Erythroblast (primary cell): ENCODE results near the gene IRF5.

Source experiments
- DNase-seq, 2 experiments: peaks; one replicate each; lab custom pipeline; 2025; lab: John Stamatoyannopoulos, UW
- GATA1 ChIP-seq: IDR thresholded peaks from 2 replicates; pipeline ENCODE4 v1.6.1; 2011; ENCODE audit warnings: low read depth, mild to moderate bottlenecking, control low read depth, low read length, moderate library complexity
- POLR2A ChIP-seq: IDR thresholded peaks from 2 replicates; pipeline ENCODE4 v1.6.1; 2011; ENCODE audit warnings: mild to moderate bottlenecking, low read length

IRF5 gene

DNA sequence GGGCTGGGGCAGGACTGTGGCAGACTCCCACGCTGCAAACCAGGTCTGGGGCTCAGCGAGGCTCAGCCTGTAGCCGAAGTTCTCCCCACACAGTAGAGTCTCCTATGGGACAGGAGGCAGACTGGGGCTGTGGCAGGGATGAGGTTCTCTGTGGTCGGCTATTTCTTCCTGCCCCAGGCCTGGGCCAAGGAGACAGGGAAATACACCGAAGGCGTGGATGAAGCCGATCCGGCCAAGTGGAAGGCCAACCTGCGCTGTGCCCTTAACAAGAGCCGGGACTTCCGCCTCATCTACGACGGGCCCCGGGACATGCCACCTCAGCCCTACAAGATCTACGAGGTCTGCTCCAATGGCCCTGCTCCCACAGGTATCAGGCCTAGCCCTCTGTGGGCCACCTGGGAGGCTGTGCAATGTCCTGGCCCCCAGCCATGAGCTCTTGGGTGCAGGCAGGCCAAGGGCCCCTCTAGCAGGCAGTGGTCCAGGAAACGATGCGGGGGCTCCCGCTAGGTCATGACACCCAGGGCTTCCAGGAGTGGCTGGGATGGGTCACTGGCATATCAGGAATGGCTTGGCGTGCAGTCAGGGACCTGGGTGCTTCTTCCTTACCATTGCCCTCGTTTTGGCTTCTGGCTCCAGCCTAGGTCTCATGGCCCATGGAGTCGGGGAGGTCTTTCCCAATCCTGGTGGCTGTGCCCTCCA lies 8.1 kb downstream of the IRF5 start:
- TF ChIP-seq GATA1 (no peak), POLR2A (no peak)
- no peak for DNase-seq

DNA sequence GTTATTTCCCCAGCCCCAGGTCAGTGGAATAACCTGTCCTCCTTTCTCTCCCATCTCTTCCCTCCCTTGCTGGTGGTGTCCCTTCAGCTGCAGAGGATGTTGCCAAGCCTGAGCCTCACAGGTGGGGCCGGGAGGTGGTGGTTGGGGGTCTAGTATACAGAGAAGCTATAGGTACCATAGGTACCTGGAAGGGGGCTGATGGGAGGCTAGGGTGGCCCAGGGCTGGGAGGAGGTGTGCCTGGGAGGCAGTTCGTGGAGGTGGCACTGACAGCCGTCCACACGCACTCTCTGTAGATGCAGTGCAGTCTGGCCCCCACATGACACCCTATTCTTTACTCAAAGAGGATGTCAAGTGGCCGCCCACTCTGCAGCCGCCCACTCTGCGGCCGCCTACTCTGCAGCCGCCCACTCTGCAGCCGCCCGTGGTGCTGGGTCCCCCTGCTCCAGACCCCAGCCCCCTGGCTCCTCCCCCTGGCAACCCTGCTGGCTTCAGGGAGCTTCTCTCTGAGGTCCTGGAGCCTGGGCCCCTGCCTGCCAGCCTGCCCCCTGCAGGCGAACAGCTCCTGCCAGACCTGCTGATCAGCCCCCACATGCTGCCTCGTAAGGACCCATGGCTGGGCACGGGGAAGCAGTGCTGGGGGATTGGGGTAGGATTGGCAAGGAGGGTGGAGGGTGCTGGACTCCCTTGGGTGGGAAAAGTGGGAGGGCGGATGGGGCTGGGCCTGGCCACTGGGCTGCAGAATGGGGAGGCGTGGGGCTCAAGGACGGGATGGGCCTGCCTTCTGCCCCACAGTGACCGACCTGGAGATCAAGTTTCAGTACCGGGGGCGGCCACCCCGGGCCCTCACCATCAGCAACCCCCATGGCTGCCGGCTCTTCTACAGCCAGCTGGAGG lies 9.5 kb downstream of the IRF5 start:
- TF ChIP-seq GATA1: no peak
- TF ChIP-seq POLR2A: no peak
- DNase-seq: peak in 1 of 2 experiments; percentile 11

DNA sequence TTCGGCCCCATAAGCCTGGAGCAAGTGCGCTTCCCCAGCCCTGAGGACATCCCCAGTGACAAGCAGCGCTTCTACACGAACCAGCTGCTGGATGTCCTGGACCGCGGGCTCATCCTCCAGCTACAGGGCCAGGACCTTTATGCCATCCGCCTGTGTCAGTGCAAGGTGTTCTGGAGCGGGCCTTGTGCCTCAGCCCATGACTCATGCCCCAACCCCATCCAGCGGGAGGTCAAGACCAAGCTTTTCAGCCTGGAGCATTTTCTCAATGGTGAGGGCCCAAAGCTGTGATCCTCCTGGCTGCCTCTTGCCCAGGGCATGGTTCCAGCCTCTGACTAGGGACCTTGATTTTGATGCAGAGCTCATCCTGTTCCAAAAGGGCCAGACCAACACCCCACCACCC lies 10.1 kb downstream of the IRF5 start:
- no peak for DNase-seq
- TF ChIP-seq POLR2A (no peak), GATA1 (no peak)

DNA sequence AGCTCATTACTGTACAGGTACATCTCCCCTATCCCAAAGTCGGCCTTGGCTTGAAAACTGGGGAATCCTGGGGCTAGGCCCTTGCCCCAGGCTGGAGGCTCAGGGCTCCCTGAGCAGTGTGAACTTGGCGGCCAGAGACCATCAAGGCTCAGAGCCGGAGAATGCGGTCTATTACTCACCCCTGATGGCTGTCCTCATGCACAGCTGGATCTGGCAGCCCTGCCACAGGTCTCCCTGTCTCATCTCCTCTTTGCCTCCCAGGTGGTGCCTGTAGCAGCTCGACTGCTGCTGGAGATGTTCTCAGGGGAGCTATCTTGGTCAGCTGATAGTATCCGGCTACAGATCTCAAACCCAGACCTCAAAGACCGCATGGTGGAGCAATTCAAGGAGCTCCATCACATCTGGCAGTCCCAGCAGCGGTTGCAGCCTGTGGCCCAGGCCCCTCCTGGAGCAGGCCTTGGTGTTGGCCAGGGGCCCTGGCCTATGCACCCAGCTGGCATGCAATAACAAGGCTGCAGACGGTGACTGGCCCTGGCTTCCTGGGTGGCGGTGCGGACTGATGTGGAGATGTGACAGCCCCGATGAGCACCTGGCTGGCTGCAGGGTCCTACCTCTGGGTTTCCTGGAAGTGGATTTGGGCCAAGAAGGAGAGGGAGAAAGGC lies 10.7 kb downstream of the IRF5 start:
- DNase-seq: no peak
- no peak for TF ChIP-seq POLR2A

DNA sequence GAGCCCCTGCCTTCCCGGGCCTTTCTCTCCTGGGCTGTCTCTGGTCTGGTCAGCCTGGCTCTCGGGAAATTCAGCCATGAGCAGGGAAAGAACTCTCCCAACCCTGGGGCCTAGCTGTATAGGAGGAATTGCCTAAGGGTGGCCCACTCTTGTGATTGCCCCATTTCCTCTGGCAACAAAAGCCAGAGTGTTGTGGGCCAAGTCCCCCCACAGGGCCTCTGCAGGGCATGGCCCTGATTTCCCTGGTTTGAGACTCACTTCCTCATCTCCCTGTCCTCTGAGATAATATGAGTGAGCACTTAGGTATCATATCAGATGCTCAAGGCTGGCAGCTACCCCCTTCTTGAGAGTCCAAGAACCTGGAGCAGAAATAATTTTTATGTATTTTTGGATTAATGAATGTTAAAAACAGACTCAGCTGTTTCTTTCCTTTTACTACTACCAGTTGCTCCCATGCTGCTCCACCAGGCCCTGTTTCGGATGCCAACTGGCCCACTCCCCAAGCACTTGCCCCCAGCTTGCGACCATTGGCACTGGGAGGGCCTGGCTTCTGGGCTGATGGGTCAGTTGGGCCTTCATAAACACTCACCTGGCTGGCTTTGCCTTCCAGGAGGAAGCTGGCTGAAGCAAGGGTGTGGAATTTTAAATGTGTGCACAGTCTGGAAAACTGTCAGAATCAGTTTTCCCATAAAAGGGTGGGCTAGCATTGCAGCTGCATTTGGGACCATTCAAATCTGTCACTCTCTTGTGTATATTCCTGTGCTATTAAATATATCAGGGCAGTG lies 11.4 kb downstream of the IRF5 start:
- TF ChIP-seq POLR2A: no peak
- TF ChIP-seq GATA1: no peak
- DNase-seq: no peak

DNA sequence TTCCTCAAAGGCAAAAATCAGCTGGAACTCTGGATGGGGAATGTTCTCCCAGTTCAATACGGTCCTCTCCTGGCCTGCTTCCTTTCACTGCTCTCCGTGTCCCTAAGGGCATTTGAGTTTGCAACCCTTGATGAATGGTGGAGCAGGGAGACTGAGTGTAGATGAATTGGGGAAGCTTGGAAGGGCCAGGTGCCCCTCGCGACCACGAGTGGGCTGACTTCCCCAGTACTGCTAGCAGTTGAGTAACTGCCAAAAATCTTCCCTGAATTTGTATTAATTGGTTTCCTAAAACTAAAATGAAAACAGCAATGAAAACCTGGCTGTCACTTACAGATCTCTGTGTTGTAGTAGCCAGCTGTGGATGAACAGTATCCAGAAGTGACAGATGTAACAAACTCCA lies 13.6 kb downstream of the IRF5 start:
- no peak for DNase-seq
- TF ChIP-seq GATA1: no peak
- no peak for TF ChIP-seq POLR2A

DNA sequence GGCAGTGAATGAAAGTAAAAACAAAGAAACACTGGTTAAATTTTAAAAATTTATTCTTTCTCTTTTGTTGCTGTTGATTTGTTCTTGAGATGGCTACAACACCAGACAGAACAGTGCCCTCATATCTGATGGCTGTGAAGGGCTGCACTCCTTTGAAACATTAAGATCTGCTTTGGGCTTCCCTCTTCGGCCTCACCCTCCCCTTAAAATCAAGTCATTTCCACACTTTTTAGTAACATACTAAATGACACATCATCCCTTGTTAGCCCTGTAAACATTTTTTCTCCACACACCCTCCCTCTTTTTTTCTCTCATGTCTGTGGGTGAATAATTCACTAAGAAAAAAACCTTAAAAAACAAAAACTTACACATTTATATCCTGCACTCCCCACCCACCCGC lies 16.4 kb downstream of the IRF5 start:
- DNase-seq: no peak
- TF ChIP-seq GATA1: no peak
- no peak for TF ChIP-seq POLR2A

DNA sequence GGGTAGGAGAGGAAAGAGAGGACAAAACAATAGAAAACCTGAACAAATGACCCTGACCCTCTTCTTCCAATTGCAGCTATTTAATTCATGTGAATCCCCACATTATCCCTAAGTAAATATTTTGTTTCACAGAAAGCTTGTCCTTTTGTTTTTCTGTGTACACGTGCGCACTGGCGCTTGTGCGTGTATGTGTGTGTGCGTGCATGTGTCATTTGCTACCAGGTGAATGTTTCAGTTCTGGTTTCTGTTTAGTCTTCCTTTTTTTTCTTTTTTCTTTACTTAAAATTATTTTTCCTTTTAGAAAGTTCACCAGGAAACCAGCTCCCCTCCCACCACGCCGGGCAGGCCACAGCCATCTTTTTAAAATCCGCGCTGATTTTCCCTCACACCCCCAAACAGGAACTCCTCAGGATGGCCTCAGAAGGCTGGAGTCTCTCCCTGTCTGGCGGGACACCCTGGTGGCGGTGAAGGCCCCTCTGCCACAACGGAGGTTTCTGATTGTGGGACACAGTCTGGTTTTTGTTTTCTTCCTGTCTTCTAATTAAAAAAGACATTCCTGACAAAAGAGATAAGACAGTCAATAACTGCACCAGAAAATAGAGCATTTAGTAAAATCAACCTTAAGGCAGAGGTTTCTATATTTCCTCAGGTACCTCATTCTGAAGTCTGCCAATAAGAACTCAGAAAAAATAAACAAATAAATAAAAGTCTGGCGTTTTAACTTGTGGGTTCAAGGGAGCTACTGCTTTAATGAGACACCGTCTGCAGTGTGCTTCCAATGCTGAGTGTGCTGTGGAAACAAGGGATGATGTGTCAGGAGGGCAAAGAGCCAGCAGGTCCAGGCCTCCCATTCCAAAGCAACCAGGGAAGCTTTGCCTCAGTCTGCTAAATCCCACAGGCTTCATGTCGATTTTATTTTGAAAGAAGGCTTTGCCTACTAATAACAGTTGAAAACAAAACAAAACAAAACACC lies 17.4 kb downstream of the IRF5 start:
- TF ChIP-seq GATA1 (no peak), POLR2A (no peak)
- no peak for DNase-seq

DNA sequence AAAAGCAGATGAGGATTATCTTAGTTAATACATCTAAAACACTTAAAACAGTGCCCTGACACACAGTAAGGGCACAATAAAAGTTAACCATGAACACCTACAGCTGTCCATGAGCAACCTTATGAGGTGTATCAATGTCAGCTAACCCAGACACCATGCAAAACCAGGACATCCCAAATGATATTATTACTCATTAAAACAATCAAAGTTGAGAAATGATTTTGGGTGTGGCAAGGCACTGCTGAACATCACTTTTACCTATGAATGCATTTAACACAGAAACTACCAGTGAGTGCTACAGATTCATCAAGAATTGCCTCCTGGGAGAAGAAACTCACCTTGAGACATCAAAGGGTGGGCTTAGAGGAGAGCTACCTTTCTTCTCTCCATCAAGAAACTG lies 18.3 kb downstream of the IRF5 start:
- DNase-seq: no peak
- TF ChIP-seq POLR2A (no peak), GATA1 (no peak)

DNA sequence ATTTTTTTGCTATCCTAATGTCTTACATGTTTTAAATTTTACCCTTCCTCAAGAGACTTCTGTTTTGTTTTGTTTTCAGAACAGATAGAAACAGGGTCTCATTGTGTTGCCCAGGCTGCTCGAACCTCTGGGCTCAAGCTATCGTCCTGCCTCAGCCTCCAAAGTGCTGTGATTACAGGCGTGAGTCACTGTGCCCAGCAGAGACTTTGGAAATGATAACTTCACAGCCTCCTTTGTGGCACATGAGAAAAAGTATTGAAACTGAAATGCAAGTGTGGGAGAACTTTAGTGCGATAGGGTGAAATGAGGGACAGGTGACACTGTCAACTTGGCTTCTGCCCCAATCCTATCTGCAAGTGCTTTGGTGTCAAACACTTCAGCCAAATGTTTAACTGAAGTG lies 21.6 kb downstream of the IRF5 start:
- TF ChIP-seq GATA1 (no peak), POLR2A (no peak)
- DNase-seq: no peak

DNA sequence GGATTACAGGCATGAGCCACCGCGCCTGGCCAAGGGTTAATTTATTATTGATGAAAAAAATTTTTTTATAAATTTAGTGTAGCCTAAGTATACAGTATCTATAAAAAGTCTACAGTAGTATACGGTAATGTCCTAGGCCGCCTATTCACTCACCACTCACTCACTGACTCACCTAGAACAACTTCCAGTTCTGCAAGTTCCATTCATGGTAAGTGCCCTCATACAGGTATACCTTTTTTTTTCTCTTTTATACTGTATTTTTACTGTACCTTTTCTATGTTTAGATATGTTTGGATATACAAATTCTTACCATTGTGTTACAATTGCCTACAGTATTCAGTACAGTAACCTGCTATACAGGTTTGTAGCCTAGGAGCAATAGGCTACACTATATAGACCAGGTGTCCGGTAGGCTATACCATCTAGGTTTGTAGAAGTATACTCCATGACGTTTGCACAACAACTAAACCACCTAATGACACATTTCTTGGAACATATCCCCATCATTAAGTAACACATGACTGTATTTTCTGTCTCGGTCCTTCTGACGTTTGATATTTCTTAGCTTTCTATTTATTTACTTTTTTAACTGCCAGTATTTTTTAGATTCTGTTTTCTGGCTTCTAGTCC lies 23.4 kb downstream of the IRF5 start:
- DNase-seq: no peak
- TF ChIP-seq GATA1 (no peak), POLR2A (no peak)

DNA sequence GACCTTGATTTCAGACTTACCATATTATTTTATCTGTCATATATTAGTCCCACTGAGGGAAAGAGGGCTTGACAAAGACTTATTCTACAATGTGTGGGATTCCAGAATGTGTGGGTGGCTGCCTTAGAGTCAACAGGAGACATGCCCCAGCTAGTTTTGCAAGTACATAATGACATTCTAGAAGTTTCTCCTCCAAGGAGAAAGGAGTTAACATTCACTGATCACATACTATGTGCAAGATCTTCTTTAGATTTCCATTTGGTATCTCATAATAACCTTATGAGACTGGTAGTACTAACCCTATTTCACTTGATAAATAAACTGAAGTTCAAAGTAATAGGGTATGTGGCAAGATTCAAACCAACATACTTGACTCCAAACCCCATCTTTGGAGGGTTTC lies 25.2 kb downstream of the IRF5 start:
- TF ChIP-seq GATA1 (no peak), POLR2A (no peak)
- DNase-seq: no peak
